Measurements from ENCODE around the gene FRMD4A.
A peak's percentile ranks its signal among the peaks of the same experiment; 100 is the strongest.

FRMD4A gene

GRCh38 chr10:14340051-14340744 lies 9.5 kb upstream of the FRMD4A start:
- no peak for DNase-seq (ENCODE audit: low read depth in 2 of 2)

- no peak for DNase-seq (ENCODE audit: low read depth in 2 of 2)
Measured at GRCh38 chr10:14336736-14337135, 6.0 kb upstream of the FRMD4A start.

GRCh38 chr10:14334771-14335170 lies 4.0 kb upstream of the FRMD4A start:
- no peak for DNase-seq (ENCODE audit: low read depth in 2 of 2)

DNA sequence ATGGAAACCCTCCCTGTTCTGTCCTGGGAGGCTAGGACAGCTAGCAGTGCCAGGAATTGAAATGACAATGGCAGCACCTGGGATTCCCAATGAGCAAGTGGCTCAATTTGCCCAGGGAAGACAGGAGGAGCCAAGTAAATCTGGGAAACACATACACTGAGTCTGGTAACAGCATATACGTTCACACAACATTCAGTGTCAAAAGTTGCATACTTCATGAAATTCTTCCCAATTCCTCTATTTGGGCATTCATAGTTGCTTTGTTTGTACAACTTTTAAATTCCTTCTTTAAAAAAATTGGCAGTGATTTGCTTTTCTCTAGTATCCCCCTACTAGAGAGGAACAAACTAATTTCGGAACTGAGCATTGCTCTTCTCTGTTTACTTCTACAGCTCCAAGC lies 2.9 kb upstream of the FRMD4A start:
- DNase-seq (ENCODE audit: low read depth in 2 of 2): no peak

DNA sequence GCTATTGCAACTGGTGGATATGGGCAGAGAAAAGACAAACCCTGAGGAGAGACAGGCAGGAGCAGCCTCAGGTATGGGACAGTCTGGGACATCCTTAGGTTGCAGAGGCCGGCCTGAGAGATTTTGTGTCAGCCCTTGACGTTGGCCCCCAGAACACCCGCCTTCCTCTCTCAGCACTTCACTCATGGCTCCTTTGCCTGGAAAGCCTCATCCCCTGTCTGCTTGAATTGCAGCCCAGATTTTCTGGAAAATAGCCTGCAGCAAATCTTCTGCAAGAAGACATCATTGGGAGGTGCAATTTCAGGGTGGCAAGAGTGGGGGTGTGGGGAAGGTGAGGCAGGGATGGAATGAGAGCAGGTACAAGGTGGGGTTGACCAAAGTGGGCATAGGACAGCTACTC lies 2.2 kb upstream of the FRMD4A start:
- no peak for DNase-seq (ENCODE audit: low read depth in 2 of 2)

- DNase-seq (ENCODE audit: low read depth in 2 of 2): no peak
Measured at GRCh38 chr10:14329746-14330173, 964 bp downstream of the FRMD4A start.

GRCh38 chr10:14328881-14329672 lies 1.6 kb downstream of the FRMD4A start:
- DNase-seq (ENCODE audit: low read depth in 2 of 2): no peak

GRCh38 chr10:14327527-14327926 lies 3.2 kb downstream of the FRMD4A start:
- no peak for DNase-seq (ENCODE audit: low read depth in 2 of 2)

DNA sequence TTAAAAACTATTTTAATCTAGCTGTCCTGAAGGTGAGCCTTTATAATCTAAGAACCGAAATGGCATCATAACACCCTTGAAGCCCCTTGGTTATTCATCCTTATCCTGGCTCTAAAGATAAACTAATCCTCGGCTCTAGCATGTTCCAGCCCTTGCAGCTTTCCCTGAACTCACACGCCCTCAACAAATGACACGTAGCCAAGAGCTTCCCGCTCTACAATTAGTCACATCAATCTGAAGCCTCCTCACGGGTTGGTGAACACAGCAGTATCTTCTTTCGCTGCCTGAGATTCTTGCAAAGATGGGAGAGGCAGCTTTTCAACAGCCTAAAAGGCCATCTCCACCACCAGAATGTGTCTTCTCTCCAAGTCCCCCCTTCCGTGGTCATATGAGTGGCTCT lies 4.1 kb downstream of the FRMD4A start:
- DNase-seq (ENCODE audit: low read depth in 2 of 2): no peak

GRCh38 chr10:14325325-14325955 lies 5.3 kb downstream of the FRMD4A start:
- DNase-seq (ENCODE audit: low read depth in 2 of 2): peak; percentile 25 to 43

DNA sequence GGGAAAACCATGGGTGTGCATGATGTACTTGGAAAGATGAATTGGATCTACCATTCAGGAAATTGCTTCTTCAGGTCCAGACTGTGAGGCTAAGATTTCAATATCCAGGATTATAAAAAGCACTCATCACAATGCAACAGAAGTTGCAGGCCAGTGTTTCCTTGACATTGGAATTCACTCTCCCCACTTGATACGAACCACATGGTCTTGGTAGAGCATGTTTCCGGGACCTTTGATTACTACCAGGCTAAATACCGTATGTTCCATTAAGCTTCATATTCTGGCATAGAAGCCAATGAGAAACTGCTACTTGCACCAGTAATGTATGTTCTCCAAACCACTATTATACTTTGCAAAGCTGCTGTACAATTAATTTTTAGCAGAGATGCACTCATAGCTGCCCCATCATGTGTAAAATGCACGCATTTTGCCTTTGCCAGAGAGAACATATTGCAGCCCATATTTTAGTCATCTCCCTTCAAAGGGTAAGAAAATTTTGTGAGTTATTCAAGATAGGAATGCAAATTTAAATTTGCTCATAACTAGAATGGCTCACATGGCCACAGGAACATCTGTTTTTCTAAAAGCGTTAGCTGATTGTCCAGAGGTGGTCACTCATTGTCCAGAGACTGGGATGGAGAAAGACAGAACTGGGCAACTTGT lies 8.1 kb downstream of the FRMD4A start:
- DNase-seq (ENCODE audit: low read depth in 2 of 2): no peak

DNA sequence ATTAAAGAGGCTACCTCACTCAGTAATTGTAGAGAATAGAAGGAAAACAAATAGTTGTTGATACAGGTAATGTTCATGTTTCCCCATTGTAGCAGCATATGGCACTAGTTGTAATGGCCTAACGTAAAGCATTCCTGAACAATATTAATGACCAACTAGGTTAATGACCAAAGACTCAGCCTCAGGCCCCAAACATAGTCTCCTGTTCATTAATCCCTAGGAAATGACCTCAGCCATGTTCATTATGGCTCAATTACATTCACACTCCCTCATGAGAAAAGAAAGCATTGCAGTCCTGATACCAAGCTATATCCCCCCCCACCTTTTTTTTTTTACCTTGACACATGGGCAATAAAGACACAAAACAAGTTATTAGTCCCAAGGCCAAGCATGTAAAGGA lies 12.7 kb downstream of the FRMD4A start:
- DNase-seq (ENCODE audit: low read depth in 2 of 2): no peak

GRCh38 chr10:14312014-14312413 lies 18.7 kb downstream of the FRMD4A start:
- DNase-seq (ENCODE audit: low read depth in 2 of 2): no peak

DNA sequence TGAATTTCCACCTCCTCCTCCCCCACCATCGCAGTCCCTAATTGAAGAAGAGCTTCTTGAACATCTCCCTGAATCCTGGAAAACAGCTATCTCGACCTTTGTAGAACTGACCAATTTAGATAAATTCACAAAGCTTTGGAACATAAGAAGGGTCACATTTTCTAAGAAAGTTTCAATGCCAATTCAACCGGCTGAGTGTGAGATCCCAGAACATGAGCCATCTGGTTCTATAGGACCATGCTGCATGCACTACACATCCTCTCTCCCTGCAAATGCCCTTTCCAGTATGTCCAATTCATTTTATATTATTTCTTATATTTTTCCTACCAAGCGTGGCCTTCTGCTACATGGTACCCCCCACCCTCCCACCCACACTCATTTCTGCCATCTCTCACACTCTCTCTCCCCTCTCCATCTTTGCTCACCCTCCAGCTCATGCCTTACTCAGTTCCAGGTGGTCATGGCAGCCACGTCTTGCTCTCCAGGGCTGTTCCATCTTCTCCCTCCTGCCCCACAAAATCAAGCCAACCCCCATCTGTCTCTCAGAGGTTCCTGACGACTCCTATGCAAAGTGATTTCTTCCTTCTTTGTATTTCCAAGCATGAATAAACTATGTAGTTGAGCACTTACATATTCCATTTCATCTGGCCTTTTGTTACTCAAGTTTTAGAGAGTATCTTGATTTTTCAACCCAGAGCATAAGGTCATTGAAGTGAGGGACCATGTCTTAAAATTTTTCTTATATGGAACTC lies 19.3 kb downstream of the FRMD4A start:
- DNase-seq (ENCODE audit: low read depth in 2 of 2): no peak

DNA sequence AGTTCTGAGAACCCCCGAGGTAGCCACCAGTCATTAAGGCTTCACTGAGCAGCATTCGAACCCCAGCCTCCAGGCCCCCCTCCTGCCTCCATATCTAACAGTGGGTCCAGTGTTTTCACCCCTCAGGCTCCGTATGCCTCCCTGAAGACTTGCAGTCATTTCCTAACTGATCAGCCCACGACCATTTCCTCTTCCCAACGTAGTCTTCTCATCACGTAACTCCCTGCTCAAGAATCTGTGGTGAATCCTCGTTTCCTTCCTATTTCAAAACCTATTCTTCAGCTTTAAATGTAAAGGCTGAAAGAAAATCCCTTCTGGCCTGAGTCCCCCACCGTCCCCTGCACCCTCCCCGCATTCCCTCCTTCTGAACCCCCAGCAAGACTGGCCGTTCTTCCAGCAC lies 21.1 kb downstream of the FRMD4A start:
- DNase-seq (ENCODE audit: low read depth in 2 of 2): no peak

DNA sequence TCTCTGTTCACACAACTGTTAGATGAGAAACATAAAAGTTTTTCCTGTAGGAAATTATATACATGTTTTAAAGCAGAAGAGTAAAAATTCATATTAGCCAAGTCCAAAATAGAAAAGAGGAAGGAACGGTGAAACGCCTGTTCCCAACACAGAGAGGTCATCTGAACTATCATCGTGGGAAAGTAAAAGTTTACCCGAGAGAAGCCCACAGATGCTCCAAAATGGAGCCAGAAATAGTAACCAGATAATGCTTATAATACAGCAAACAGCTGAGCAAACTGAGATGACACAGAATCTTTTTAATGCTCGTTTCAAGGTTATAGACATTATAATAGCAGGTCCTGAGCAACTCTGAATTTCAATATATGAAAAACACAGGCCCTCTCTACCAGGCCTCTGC lies 24.5 kb downstream of the FRMD4A start:
- DNase-seq (ENCODE audit: low read depth in 2 of 2): no peak

GRCh38 chr10:14304046-14304445 lies 26.7 kb downstream of the FRMD4A start:
- no peak for DNase-seq (ENCODE audit: low read depth in 2 of 2)

GRCh38 chr10:14302035-14302434 lies 28.7 kb downstream of the FRMD4A start:
- DNase-seq (ENCODE audit: low read depth in 2 of 2): no peak

DNA sequence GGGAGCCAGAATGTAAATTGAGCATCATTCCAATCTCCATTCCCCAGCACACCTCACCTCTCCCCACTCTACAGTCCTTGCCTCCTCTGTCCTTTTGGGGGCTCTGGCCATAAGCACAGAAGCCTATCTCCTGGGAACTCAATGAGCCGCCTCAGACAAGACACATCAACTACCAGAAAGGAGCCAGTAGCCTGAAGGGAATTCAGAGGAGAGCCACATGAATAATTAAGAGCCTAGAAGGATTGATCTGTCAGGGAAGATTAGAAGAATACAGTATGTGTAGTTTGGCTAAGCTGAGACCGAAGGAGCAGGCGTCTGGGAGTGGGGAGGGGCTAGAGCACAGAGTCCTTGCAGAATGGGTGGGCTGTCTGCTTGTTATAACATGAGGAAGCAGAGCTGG lies 31.2 kb downstream of the FRMD4A start:
- DNase-seq (ENCODE audit: low read depth in 2 of 2): no peak

GRCh38 chr10:14296065-14296709 lies 34.5 kb downstream of the FRMD4A start:
- no peak for DNase-seq (ENCODE audit: low read depth in 2 of 2)

All from stimulated activated CD4-positive, alpha-beta T cell treated with anti-CD3 and anti-CD28 coated beads, Interleukin-15, amount 100 ng/mL, for 48 hours (primary cell).